GM12874 (cell line): ENCODE measurements around the gene C7orf25.

Source experiments
- TF ChIP-seq, protein P1 (sequence below): IDR thresholded peaks from 2 replicates; pipeline ENCODE4 v1.5.1; 2011; ENCODE audit warnings: low read depth, mild to moderate bottlenecking, control low read depth, low read length, moderate library complexity; ENCODE audit not compliant: insufficient read depth

The C7orf25 gene

GRCh38 chr7:42950417-42950816 lies 38.5 kb upstream of the C7orf25 start:
- TF ChIP-seq, protein P1, sequence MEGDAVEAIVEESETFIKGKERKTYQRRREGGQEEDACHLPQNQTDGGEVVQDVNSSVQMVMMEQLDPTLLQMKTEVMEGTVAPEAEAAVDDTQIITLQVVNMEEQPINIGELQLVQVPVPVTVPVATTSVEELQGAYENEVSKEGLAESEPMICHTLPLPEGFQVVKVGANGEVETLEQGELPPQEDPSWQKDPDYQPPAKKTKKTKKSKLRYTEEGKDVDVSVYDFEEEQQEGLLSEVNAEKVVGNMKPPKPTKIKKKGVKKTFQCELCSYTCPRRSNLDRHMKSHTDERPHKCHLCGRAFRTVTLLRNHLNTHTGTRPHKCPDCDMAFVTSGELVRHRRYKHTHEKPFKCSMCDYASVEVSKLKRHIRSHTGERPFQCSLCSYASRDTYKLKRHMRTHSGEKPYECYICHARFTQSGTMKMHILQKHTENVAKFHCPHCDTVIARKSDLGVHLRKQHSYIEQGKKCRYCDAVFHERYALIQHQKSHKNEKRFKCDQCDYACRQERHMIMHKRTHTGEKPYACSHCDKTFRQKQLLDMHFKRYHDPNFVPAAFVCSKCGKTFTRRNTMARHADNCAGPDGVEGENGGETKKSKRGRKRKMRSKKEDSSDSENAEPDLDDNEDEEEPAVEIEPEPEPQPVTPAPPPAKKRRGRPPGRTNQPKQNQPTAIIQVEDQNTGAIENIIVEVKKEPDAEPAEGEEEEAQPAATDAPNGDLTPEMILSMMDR = no peak

GRCh38 chr7:42947521-42947920 lies 35.7 kb upstream of the C7orf25 start:
- TF ChIP-seq, protein P1 = no peak

- TF ChIP-seq, protein P1 = no peak
These were observed 34.7 kb upstream of the C7orf25 start for GRCh38 chr7:42946627-42946950.

- TF ChIP-seq, protein P1 = no peak
These were observed 34.2 kb upstream of the C7orf25 start for GRCh38 chr7:42945821-42946626.

GRCh38 chr7:42940985-42941847 lies 29.3 kb upstream of the C7orf25 start:
- TF ChIP-seq, protein P1 = peak; percentile 81

DNA sequence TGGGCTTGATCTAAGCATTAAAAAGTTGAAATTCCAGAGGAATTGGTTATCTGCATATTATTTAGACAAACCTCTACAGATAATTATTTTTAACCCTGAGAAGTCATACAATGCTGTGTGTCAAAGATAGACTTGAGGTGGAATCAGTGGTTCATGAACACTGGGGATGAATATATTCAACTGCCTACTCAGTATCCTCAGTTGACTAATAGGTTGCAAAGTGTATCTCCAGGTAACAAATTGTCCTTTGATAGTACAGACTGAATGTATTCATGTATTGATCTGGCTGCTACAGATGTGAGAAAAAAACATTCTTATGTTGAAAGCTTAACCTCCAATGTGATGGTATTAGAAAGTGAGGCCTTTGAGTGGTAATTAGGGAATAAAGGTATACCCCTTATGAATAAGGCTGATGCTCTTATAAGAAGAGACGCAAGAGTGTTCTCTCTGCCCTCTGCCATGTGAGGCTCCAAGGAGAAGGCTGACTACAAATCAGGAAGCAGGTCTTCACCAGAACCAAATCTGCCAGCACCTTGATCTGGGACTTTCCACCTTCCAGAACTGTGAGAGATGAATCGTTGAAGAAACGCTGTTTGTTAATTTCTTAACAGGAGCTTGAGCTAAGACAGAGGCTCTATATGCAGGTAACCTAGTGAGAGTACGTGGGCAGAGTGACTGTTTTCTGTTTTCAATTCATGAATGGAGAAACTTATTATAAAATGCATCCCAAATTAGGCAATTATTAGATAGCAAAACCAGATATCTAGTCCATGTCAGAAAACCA lies 27.8 kb upstream of the C7orf25 start:
- TF ChIP-seq, protein P1 = no peak

- TF ChIP-seq, protein P1 = no peak
These were observed 24.0 kb upstream of the C7orf25 start for GRCh38 chr7:42935861-42936260.
